Cerebellar cortex (tissue), 1 donor: ENCODE measurements around the gene AGPS.
"Not testable (repeated sequence)": the region's sequence is repeated elsewhere in the genome, so short reads cannot be mapped to it uniquely, and the experiment has no call there.

Source experiments
- DNase-seq: peaks from one replicate; pipeline ENCODE4 v3.0.0-alpha.2; 2015; ENCODE audit warnings: low spot score

The AGPS gene

DNA sequence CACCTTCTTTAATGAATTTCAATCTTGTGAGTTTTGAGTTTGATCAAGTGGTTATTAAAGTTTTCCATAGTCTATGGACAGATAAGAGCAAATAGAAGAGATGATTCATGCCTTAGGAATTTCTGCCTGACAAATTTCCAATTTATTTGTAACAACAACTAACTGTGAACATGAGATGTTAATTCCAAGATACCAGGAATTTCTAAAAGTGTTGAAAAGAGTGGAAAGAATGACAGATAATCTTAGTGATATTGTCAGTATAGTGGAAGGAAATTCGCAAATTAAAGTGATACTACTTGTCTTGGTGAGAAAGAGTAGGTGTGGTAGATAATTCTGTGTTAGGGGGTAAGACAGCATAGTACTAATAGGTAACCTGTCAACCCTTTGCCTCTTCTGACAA is 82.4 kb downstream of the AGPS start:
- DNase-seq = no peak

DNA sequence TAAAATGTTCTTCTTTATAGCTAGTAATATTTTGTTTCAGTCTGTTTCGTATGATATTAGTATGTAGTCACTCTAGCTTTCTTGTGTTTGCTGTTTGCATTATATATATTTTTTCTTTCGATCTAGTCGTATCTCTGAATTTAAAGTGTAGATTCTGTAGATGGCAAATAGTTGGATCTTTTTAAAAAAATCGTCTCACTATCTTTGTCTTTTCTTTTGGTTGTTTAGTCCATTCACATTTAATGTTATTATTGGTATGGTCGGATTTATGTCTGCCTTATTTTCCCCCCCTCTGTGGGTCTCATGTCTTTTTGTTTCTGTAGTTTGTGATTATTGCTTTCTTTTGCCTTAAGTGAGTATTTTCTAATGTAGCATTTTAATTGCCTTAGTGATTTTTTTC is 84.3 kb downstream of the AGPS start:
- DNase-seq = no peak

DNA sequence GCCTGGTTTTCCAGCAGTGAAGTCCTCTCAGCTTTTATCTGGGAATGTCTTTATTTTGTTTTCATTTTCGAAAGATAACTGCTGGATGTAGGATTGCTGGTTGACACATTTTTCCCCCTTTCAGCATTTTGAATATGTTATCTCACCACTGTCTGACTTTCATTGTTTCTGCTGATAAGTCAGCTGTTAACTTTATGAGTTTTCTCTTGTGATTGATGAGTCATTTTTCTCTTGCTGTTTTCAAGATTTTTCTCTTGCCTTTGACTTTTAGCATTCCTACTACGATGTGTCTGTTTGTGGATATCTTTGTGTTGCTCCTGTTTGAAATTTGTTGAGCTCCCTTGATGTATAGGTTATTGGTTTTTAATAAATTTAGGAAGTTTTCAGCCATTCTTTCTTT is 85.5 kb downstream of the AGPS start:
- no peak for DNase-seq

DNA sequence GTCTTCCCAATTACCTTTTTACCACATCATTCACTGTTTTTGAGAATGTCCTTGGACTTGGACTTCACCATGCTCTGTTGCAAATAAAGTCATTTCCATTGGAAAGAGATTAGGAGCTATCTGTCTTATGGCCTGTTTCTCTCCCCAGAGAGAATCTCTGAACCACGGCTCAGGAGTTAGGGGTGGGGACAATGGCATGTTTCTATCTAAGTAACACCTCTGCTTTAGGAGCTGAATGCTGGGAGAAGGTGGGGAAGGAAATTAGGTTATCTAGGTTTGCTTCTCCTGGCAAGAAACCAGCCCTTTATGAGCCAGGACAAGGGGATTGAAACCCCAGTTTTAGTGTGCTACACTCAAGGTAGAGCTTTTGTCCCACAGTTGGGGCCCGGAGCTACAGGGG is 86.3 kb downstream of the AGPS start:
- no peak for DNase-seq

DNA sequence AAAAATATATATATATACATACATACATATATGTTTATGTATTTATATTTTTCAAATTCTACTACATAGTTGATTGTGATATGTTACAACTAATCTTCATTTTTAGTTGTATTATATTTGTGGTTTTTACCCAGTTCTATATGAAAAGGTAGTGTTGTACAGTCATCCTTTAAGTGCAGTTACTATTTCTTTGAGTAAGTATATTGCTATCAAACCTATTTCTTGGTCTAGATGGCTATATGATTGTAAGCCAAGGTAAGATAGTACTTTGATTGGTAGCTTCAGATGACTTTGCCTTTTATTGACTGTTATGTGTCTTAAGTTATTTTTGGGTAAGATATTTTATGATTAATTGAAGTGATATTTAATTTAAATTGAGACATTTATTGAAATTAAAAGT is 89.6 kb downstream of the AGPS start:
- no peak for DNase-seq

DNA sequence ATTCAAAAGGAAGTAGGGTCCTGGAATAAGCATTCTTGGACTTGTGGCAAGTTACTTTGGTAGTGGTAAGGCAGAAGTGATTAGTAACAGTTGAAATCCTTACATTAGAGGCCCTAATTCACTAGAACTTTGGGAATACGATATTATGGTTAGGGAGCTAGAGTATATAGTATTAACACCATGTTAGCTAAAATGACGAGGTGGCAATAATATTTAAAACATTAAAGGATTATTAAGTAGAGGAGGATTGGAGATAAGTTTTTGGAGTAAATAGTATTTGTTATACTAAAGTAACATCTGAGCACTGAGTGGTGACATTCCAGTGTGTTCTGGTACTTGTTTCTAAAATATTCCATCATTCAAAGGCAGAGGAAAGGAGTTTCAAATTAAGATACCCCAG is 91.0 kb downstream of the AGPS start:
- no peak for DNase-seq

DNA sequence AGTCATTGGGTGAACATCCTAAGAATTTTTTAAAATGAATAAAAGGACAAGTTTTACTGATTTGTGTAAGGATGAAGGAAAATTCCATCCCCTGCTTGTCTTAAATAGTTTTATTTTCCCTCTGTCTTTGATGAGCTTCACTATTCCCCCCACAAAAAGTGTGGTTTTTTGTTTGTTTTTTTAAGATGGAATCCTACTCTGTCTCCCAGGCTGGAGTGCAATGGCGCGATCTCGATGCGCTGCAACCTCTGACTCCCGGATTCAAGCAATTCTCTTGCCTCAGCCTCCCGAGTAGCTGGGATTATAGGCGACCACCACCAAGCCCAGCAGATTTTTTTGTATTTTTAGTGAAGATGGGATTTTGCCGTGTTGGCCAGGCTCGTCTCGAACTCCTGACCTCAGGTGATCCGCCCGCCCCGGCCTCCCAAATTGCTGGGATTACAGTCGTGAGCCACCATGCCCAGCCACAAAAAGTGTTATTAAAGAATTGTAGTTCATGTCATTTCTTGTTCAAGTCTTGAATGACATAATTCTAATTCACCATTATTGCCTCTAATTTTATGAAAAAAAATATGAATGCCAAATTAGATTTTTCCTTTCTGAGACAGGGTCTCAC is 91.7 kb downstream of the AGPS start:
- DNase-seq = no peak

DNA sequence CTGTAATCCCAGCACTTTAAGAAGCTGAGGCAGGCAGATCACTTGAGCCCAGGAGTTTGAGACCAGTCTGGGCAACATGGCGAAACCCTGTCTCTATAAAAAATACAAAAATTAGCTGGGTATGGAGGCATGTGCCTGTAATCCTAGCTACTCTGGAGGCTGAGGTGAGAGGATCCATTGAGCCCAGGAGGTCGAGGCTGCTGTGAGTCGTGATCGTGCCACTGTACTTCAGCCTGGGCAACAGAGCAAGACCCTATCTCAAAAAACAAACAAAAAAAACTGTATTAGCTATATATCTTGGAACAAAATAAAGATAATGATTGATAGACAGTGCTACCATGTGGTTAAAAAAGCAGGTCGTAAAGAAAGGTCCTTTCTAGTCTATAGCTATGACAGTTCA is 93.1 kb downstream of the AGPS start:
- DNase-seq = not testable (repeated sequence)

DNA sequence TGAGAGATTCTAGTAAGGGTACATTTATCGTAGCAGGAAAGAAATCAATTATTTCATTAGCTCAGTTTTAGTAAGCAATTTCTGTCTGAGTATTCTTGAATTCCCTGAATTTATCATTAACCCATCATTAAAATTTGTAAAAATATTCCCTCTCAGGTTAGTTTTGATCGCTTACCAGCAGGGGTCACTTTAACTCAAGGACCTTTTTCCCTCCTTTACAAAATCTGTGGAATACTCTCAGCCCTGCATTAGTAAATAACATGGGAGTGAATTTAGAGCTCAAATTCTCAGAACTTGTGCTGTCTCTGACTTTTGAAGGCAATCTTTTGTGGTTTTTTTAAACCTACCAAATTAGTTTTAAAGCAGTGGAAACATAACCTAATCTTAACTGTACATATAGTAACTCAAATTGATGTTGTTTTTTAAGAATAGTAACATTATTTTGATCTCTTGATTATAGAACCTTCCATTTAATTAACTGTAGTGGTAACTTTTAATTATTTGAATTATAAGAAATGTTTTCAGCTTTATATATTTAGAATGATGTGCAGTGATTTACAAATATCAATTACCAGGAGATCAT is 97.2 kb downstream of the AGPS start:
- peak; percentile 52 for DNase-seq

DNA sequence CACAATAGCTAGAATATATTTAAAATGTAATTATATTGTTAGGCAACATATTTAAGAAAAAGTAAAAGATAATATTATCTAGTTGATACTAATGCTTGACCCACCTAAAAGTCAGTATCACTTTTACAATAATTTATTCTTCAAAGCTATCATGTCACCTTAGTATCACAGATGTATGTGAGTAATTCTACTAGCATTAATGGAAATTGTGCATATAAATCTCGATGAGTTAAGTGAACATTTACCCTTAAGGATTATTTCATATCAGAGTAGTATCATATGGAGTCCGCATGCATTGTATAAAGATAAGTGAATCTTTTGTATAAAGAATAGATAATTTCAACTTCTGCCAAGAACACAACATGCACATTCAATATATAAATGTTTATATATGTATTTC is 103.4 kb downstream of the AGPS start:
- no peak for DNase-seq

DNA sequence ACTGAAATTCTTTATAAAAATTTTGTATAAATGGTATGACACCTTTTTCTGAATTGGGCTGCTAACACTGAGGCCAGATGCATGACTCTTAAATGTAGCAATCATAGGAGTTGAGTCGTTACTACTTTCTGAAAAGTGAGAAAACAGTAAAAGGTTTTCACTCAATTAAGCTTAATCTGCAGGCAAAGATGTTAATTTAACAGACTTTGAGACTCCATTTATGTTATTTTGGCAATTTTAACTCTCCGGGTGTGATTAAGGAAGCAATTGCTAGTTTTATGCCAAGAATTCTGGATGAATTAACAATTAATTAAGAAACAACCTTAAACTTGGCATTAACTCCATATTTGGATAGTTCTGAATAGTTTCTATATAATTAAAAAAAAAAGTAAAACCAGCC is 104.3 kb downstream of the AGPS start:
- no peak for DNase-seq

DNA sequence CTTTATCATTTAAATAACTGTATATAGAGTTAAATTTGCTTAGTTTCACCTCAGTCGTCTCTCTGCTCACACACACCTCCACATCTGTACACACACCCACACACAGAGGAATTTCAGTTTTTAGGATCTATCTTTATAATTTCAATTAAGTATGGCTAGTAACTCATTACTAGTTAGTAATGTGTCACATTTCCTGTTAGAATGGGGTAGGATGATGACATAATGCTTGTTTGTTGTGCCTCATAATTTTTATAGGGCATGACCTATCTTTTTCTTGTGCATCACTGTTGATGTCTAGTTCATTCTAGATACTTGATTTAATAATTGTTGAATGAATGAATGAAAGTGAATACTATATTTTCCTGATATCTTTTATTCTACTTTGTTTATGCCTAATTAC is 108.6 kb downstream of the AGPS start:
- DNase-seq = no peak

DNA sequence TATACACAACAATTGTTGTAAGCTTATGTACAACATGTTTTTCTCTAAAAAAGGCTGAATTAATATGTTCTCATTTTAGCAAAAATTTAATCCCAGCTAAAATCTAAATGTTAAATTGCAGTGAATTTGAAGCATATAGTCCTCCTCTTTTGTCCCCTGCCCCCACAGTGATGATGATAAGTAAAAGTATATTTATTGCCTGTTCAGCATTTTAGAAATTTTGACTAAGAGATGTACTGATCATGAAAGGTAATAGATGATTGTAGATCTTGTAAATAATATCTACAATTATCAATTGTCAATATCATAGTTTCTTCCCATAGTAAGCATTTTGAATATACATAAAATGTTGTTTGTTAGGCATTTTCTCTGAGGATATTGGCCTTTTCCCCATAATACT is 113.9 kb downstream of the AGPS start:
- no peak for DNase-seq

DNA sequence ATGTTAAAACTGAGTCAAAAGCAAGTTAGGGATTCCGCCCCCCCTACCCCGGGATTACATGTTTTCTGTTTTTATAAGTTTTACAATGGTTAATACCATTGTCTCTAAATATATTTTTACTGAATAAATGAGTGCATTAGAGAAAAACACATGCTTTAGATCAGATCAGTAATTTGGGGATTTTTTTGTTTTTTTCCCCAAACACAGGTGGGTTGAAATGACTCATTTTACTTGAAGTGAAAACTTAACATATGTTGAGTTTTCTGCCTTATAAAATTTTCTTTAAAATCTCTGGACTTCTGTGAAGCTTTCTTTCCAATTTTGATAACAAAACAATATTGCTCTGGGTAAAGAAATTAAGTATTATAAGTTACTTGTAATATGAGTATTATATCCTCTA is 114.4 kb downstream of the AGPS start:
- no peak for DNase-seq

DNA sequence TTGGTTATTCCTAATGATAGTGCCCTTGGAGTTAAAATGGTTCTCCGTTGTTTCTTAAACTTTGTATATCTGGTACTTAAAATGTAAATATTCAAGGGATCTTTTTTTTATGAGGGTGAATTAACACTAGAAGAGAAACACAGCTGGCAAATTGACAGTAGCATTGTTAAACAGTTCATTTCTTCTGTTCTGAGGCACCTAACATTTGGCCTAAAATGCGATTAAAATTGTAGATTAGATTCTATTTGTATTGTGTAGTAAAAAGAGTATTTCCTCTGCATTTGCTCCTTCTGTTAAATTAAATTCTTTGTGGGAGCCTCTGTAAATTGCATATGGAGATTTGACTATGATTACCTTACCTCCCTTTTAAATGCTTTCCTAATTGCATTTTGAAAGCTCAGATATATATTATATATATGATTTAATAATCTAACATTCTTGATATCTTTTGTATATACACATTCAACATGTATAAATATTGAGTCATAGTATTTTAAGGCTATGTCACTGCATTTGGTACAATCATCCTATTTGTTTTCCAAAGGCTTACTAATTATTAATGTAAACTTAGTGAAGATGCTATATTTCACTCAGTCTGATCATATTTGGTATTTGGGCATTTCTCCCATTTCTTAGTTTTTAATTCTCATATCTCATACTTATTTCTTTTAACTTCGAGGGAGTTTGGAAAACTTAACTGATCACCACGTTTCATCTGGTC is 124.4 kb downstream of the AGPS start:
- DNase-seq = no peak

DNA sequence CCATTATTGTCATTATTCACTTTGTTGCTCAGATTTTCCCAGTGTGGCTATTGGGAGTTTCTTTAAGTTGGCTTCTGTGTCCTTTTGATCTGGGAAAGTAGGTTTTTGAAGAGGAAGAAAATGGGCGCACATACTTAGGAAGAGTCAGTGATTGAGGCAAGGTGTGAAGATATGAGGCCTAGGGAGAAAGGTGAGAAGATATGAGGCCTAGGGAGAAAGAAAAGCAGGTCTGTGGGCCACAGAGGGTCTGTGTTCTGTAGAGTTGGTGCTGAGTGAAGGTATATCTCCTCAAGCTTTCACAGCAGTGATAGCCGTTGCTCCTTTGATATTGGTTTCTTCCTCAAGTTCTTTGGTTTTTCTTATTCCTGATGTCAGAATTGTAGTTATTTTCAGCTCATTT is 126.2 kb downstream of the AGPS start:
- DNase-seq = no peak

DNA sequence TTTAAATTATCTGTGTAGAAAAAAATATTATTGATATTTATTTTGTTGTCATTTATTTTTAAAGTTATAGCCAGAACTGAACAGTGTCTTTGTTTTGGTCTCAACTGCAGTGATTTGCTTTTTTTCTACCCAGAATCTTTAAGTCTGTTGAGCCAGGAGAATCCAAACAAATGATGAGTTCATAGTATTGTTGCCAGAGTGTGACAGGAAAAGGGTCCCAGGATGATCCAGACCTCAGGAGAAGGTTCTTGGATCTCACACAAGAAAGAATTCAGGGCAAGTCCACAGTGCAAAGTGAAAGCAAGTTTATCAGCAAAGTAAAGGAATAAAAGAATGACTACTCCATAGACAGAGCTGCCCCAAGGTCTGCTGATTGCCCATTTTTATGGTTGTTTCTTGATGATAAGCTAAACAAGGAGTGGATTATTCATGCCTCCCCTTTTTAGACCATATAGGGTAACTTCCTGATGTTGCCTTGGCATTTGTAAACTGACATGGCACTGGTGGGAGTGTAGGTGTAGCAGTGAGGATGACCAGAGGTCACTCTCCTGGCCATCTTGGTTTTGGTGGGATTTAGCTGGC is 127.1 kb downstream of the AGPS start:
- DNase-seq = no peak

DNA sequence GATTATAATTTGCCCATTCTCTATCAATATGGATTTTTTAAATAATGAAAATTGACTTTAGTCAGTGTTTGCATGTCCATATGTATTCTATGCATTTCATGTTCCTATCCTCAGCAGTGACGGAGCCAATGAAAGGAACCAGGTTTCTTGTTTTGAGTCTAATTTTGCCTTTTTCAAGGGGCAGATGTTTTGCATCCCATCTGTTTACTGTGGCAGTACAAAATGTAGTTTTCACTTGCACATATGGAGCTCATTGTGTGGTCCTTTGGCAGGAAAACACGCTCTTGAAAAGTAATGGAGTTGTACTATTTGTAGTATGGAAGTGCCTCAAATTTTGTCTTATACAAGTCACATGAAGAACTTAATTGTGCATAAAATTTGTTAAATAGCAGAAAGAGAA is 127.8 kb downstream of the AGPS start:
- no peak for DNase-seq

DNA sequence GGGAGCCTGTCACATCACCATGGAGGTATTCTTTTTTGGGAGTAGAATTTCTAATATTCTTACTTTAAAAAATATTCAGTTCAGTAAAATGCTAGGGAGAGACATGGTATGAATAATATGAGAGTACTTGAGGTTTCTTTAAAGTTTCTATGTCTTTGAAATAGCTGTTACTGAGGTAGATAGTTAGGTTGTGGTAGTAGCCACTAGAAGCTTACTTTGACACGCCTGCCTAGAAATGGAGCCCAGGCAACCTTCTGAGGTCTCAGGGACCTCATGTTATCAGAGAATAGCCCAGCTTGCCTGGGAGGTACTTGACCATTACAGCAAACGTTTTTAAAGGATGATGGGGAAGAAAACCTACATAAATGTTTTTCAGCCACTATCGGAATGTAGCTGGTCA is 131.2 kb downstream of the AGPS start:
- no peak for DNase-seq

DNA sequence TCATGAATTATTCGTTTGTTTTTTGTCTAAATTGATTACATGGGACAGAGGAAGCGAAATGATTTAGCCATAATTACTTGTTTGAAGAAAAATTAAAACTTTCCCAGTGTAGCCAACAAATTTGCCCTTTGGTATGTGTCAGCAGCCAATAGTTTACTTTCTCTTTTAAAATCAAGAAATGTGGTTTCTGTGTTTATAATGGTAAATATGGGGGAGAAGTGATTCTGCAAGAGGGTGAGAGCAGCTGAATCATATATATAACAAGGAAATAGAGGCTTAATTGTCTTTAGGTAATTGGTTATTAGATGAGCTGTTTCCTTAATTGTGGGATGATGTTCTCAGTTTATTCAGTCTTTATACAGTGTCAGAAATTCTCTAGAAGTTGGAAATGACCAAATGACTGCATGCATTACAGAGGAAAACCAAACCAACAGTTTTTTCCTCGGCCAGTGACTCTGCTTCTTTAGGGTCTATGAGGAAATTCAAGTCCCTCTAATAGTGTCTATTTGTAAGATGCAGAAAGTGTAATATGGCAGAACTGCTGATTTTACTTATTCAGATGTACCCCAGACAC is 132.9 kb downstream of the AGPS start:
- no peak for DNase-seq

DNA sequence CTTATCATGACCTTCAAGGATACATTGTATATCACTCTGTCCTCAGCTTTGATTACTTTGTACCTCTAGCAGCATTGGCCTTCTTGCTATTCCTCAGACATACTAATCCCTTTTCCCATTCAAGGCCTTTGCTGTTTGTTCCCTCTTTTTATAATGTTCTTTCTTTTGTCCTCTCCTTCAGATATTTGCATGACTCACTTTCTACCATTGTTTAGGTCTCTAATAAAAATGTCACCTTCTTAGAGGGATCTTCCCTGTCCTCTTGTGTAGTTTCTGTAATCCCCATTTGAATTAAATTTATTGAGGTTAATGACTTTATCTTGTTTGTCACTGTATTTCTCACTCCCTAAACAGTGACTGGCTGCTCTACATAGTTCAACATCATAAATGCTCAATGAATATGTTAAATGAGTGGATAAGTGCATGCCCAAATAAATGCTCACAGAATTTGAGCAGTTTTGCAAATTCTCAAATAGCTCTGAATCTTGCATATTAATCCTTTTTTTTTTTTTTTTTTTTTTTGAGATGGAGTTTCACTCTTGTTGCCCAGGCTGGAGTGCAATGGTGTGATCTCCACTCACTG is 135.9 kb downstream of the AGPS start:
- DNase-seq = no peak

DNA sequence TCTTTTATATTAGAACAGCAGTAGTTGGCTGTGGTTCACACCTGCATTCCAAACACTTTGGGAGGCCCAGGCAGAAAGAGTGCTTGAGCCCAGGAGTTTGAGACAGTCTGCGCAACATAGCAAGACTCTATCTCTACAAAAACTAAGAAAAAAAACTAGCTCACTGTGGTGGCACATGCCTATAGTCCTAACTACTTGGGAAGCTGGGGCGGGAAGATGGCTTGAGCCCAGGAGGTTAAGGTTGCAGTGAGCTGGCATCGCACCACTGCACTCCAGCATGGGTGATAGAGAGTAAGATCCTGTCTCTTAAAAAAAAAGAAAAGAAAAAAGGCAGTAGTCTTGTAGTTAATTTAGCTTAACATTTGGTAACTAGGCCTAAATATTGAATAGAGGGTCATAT is 136.6 kb downstream of the AGPS start:
- no peak for DNase-seq

DNA sequence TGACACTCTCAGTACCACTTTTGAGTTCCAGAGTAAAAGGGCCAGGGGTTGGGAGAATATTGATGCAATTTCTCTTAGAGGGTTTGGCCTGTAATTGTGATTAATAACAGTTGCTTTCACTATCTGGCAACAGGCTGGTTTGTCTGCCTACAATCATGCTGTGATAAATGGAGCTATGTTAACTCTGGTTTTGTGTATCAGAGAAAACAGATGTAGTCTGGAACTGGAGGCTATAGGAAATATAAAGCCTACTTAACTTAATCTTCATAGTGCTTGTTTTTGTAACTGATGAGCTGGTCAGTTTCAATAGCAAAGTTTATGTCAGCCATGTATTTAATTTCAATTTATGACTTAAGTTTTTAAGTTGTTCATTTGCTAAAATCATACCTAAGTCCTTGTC is 138.0 kb downstream of the AGPS start:
- no peak for DNase-seq
